ENCODE results near the gene CCNT2. TPM values are rescaled to one million over a fixed set of nuclear protein-coding genes. Genes with fewer than 3 reads are reported as not detected.
A peak's percentile ranks its signal among the peaks of the same experiment; 100 is the strongest.
"Not testable (repeated sequence)": the region's sequence is repeated elsewhere in the genome, so short reads cannot be mapped to it uniquely, and the experiment has no call there.

The CCNT2 gene
- total and polyA plus RNA-seq, 9 donors, result 25.0 to 48.8 (median 30.8) TPM

- no peak overlapping the region for H3K4me3 ChIP-seq (ENCODE audit: low read length)
- DNase-seq, result peak; percentile 12
- H3K9me3 ChIP-seq (replicated peaks; ENCODE audit: control insufficient read depth, low read depth, low read length), result no peaks in the 10 kb centered on the region
- H3K4me1 ChIP-seq (ENCODE audit: control insufficient read depth, insufficient read depth, low read length), result no peaks in the 10 kb centered on the region
- H3K36me3 ChIP-seq (ENCODE audit: control insufficient read depth, insufficient read depth, low read length), result no peaks in the 10 kb centered on the region
- H3K27ac ChIP-seq (ENCODE audit: low read length), result no peak overlapping the region
- H3K27me3 ChIP-seq (ENCODE audit: control insufficient read depth, insufficient read depth, low read length), result no peaks in the 10 kb centered on the region
These were observed 20.7 kb upstream of the CCNT2 start for GRCh38 chr2:134897932-134898331.

GRCh38 chr2:134899204-134899603 lies 19.4 kb upstream of the CCNT2 start:
- no peak for DNase-seq
- H3K27me3 ChIP-seq (ENCODE audit: control insufficient read depth, insufficient read depth, low read length), result no peaks in the 10 kb centered on the region
- H3K27ac ChIP-seq (ENCODE audit: low read length), result no peak overlapping the region
- H3K4me1 ChIP-seq (ENCODE audit: control insufficient read depth, insufficient read depth, low read length), result no peaks in the 10 kb centered on the region
- H3K36me3 ChIP-seq (ENCODE audit: control insufficient read depth, insufficient read depth, low read length), result no peaks in the 10 kb centered on the region
- H3K4me3 ChIP-seq (ENCODE audit: low read length), result no peak overlapping the region
- no peaks in the 10 kb centered on the region for H3K9me3 ChIP-seq (replicated peaks; ENCODE audit: control insufficient read depth, low read depth, low read length)

- Histone ChIP-seq H3K27ac (ENCODE audit: low read length) (no peak overlapping the region), H3K36me3 (ENCODE audit: control insufficient read depth, insufficient read depth, low read length) (no peaks in the 10 kb centered on the region), H3K4me3 (ENCODE audit: low read length) (no peak overlapping the region), H3K4me1 (ENCODE audit: control insufficient read depth, insufficient read depth, low read length) (no peaks in the 10 kb centered on the region), H3K9me3 (replicated peaks; ENCODE audit: control insufficient read depth, low read depth, low read length) (no peaks in the 10 kb centered on the region), H3K27me3 (ENCODE audit: control insufficient read depth, insufficient read depth, low read length) (no peaks in the 10 kb centered on the region)
- no peak for DNase-seq
- whole genome bisulfite sequencing (ENCODE audit: insufficient coverage), result no CpG with 5 or more reads among the region's 1 CpG
These were observed 18.5 kb upstream of the CCNT2 start for GRCh38 chr2:134900151-134900550.

GRCh38 chr2:134903701-134904100 lies 14.9 kb upstream of the CCNT2 start:
- H3K36me3 ChIP-seq (ENCODE audit: control insufficient read depth, insufficient read depth, low read length); DNase-seq; H3K27ac ChIP-seq (ENCODE audit: low read length); H3K4me3 ChIP-seq (ENCODE audit: low read length); H3K4me1 ChIP-seq (ENCODE audit: control insufficient read depth, insufficient read depth, low read length); H3K9me3 ChIP-seq (replicated peaks; ENCODE audit: control insufficient read depth, low read depth, low read length); H3K27me3 ChIP-seq (ENCODE audit: control insufficient read depth, insufficient read depth, low read length): not testable (repeated sequence)
- WGBS (ENCODE audit: insufficient coverage), result 89% methylated on average over 13 of the region's 13 CpGs

- H3K36me3 ChIP-seq (ENCODE audit: control insufficient read depth, insufficient read depth, low read length), result no peaks in the 10 kb centered on the region
- H3K27ac ChIP-seq (ENCODE audit: low read length), result no peak overlapping the region
- DNase-seq, result no peak
- WGBS (ENCODE audit: insufficient coverage), result 100% methylated on average over 2 of the region's 2 CpGs
- peaks cover 2% of the 10 kb centered on the region for H3K9me3 ChIP-seq (replicated peaks; ENCODE audit: control insufficient read depth, low read depth, low read length)
- H3K4me1 ChIP-seq (ENCODE audit: control insufficient read depth, insufficient read depth, low read length), result no peaks in the 10 kb centered on the region
- no peak overlapping the region for H3K4me3 ChIP-seq (ENCODE audit: low read length)
- no peaks in the 10 kb centered on the region for H3K27me3 ChIP-seq (ENCODE audit: control insufficient read depth, insufficient read depth, low read length)
These were observed 13.5 kb upstream of the CCNT2 start for GRCh38 chr2:134905168-134905567.

GRCh38 chr2:134906726-134907125 lies 11.9 kb upstream of the CCNT2 start:
- H3K36me3 ChIP-seq (ENCODE audit: control insufficient read depth, insufficient read depth, low read length), result no peaks in the 10 kb centered on the region
- H3K4me1 ChIP-seq (ENCODE audit: control insufficient read depth, insufficient read depth, low read length), result no peaks in the 10 kb centered on the region
- H3K9me3 ChIP-seq (replicated peaks; ENCODE audit: control insufficient read depth, low read depth, low read length), result peaks cover 2% of the 10 kb centered on the region
- no peak overlapping the region for H3K27ac ChIP-seq (ENCODE audit: low read length)
- H3K27me3 ChIP-seq (ENCODE audit: control insufficient read depth, insufficient read depth, low read length), result no peaks in the 10 kb centered on the region
- 60% methylated on average over 2 of the region's 2 CpGs for WGBS (ENCODE audit: insufficient coverage)
- DNase-seq, result no peak
- H3K4me3 ChIP-seq (ENCODE audit: low read length), result no peak overlapping the region

GRCh38 chr2:134907441-134908116 lies 11.0 kb upstream of the CCNT2 start:
- H3K27me3 ChIP-seq (ENCODE audit: control insufficient read depth, insufficient read depth, low read length); H3K4me1 ChIP-seq (ENCODE audit: control insufficient read depth, insufficient read depth, low read length); H3K27ac ChIP-seq (ENCODE audit: low read length); H3K36me3 ChIP-seq (ENCODE audit: control insufficient read depth, insufficient read depth, low read length); DNase-seq; H3K9me3 ChIP-seq (replicated peaks; ENCODE audit: control insufficient read depth, low read depth, low read length); H3K4me3 ChIP-seq (ENCODE audit: low read length): not testable (repeated sequence)
- WGBS (ENCODE audit: insufficient coverage), result no CpG with 5 or more reads among the region's 1 CpG

GRCh38 chr2:134910763-134911399 lies 7.7 kb upstream of the CCNT2 start:
- H3K36me3 ChIP-seq (ENCODE audit: control insufficient read depth, insufficient read depth, low read length), result no peaks in the 10 kb centered on the region
- DNase-seq, result no peak
- H3K4me1 ChIP-seq (ENCODE audit: control insufficient read depth, insufficient read depth, low read length), result no peaks in the 10 kb centered on the region
- WGBS (ENCODE audit: insufficient coverage), result no CpG with 5 or more reads among the region's 2 CpGs
- no peak overlapping the region for H3K4me3 ChIP-seq (ENCODE audit: low read length)
- H3K9me3 ChIP-seq (replicated peaks; ENCODE audit: control insufficient read depth, low read depth, low read length), result peaks cover 5% of the 10 kb centered on the region
- no peak overlapping the region for H3K27ac ChIP-seq (ENCODE audit: low read length)
- no peaks in the 10 kb centered on the region for H3K27me3 ChIP-seq (ENCODE audit: control insufficient read depth, insufficient read depth, low read length)

GRCh38 chr2:134911400-134911785 lies 7.2 kb upstream of the CCNT2 start:
- peaks cover 5% of the 10 kb centered on the region for H3K9me3 ChIP-seq (replicated peaks; ENCODE audit: control insufficient read depth, low read depth, low read length)
- no peak for DNase-seq
- no CpG with 5 or more reads among the region's 3 CpGs for WGBS (ENCODE audit: insufficient coverage)
- H3K36me3 ChIP-seq (ENCODE audit: control insufficient read depth, insufficient read depth, low read length), result no peaks in the 10 kb centered on the region
- H3K27ac ChIP-seq (ENCODE audit: low read length), result no peak overlapping the region
- no peaks in the 10 kb centered on the region for H3K4me1 ChIP-seq (ENCODE audit: control insufficient read depth, insufficient read depth, low read length)
- H3K27me3 ChIP-seq (ENCODE audit: control insufficient read depth, insufficient read depth, low read length), result no peaks in the 10 kb centered on the region
- no peak overlapping the region for H3K4me3 ChIP-seq (ENCODE audit: low read length)

GRCh38 chr2:134912361-134912760 lies 6.3 kb upstream of the CCNT2 start:
- peaks cover 5% of the 10 kb centered on the region for H3K9me3 ChIP-seq (replicated peaks; ENCODE audit: control insufficient read depth, low read depth, low read length)
- no peak overlapping the region for H3K27ac ChIP-seq (ENCODE audit: low read length)
- H3K27me3 ChIP-seq (ENCODE audit: control insufficient read depth, insufficient read depth, low read length), result no peaks in the 10 kb centered on the region
- no peak overlapping the region for H3K4me3 ChIP-seq (ENCODE audit: low read length)
- peaks cover 5% of the 10 kb centered on the region for H3K4me1 ChIP-seq (ENCODE audit: control insufficient read depth, insufficient read depth, low read length)
- DNase-seq, result no peak
- H3K36me3 ChIP-seq (ENCODE audit: control insufficient read depth, insufficient read depth, low read length), result no peaks in the 10 kb centered on the region
